H1 (cell line): ENCODE results near the gene MCM5. TPM values are rescaled to one million over a fixed set of nuclear protein-coding genes. Genes with fewer than 3 reads are reported as not detected.
A peak's percentile ranks its signal among the peaks of the same experiment; 100 is the strongest.

Source experiments
- ATF2 ChIP-seq: IDR thresholded peaks from 2 replicates; pipeline ENCODE4 v1.6.1; 2012; ENCODE audit warnings: low read length, inconsistent platforms
- BCL11A ChIP-seq, 2 experiments: IDR thresholded peaks; one replicate each; pipeline ENCODE4 v1.6.1; 2011; ENCODE audit warnings: low read depth in 2 of 2, low read length in 2 of 2, mild to moderate bottlenecking in 2 of 2
- CBX5 ChIP-seq: fragments of 300-800, 300-1000 bp; sonication (generic); IDR thresholded peaks from 2 replicates; pipeline ENCODE4 v1.7.1; 2016; ENCODE audit warnings: antibody characterized with exemption, low read length, low read depth
- CHD2 ChIP-seq: IDR thresholded peaks from 2 replicates; pipeline ENCODE4 v1.6.1; 2012; ENCODE audit warnings: low read length, improper control_type of control experiment
- EGR1 ChIP-seq: IDR thresholded peaks from 2 replicates; pipeline ENCODE4 v1.6.1; 2011; ENCODE audit warnings: low read depth, low read length, borderline replicate concordance
- HDAC2 ChIP-seq, 2 experiments: fragments of 300-600 bp in 1 of 2; sonication (generic) in 1 of 2; IDR thresholded peaks; 2 replicates each; pipeline ENCODE4 v1.6.1; 2011 to 2012; ENCODE audit warnings: low read depth in 2 of 2, low read length in 2 of 2, mild to moderate bottlenecking in 2 of 2, moderate library complexity in 2 of 2, borderline replicate concordance in 1 of 2, inconsistent platforms in 1 of 2
- JUND ChIP-seq: IDR thresholded peaks from 2 replicates; pipeline ENCODE4 v1.6.1; 2011; ENCODE audit warnings: mild to moderate bottlenecking, improper control_type of control experiment, low read length
- KDM4A ChIP-seq: IDR thresholded peaks from one replicate; pipeline ENCODE4 v1.7.1; 2012; ENCODE audit warnings: low read depth, mild to moderate bottlenecking, moderate library complexity, low read length, inconsistent platforms; ENCODE audit not compliant: severe bottlenecking
- MAFK ChIP-seq: IDR thresholded peaks from 2 replicates; pipeline ENCODE4 v1.6.1; 2012; ENCODE audit warnings: low read depth, mild to moderate bottlenecking, improper control_type of control experiment, low read length
- MAX ChIP-seq: IDR thresholded peaks from 2 replicates; pipeline ENCODE4 v1.6.1; 2012; ENCODE audit warnings: inconsistent platforms
- NANOG ChIP-seq: IDR thresholded peaks from 2 replicates; pipeline ENCODE4 v1.6.1; 2011; ENCODE audit warnings: low read length, low read depth, mild to moderate bottlenecking, inconsistent platforms; ENCODE audit not compliant: insufficient read depth, poor library complexity, severe bottlenecking
- RAD21 ChIP-seq, 2 experiments: IDR thresholded peaks in 1 of 2; conservative IDR thresholded peaks in 1 of 2; 2 replicates each; pipeline ENCODE4 v1.6.1; 2011; ENCODE audit warnings: low read depth in 2 of 2, low read length in 2 of 2, improper control_type of control experiment in 1 of 2, inconsistent platforms in 1 of 2, mild to moderate bottlenecking in 1 of 2, moderate library complexity in 1 of 2
- RBBP5 ChIP-seq: IDR thresholded peaks from 2 replicates; pipeline ENCODE4 v1.7.1; 2012; ENCODE audit warnings: low read depth, mild to moderate bottlenecking, inconsistent platforms, low read length, moderate library complexity, borderline replicate concordance
- RNF2 ChIP-seq: fragments of 200-900, 300-1000 bp; sonication (generic); IDR thresholded peaks from 2 replicates; pipeline ENCODE4 v1.7.1; 2016; ENCODE audit warnings: borderline replicate concordance, low read depth, mild to moderate bottlenecking, antibody characterized with exemption, low read length; ENCODE audit not compliant: poor library complexity, severe bottlenecking; ENCODE audit errors: missing control alignments
- SAP30 ChIP-seq: fragments of 300-600 bp; sonication (generic); IDR thresholded peaks from 2 replicates; pipeline ENCODE4 v1.7.1; 2012; ENCODE audit warnings: low read length, moderate library complexity, mild to moderate bottlenecking, inconsistent platforms; ENCODE audit not compliant: insufficient read depth, insufficient replicate concordance
- SRF ChIP-seq: IDR thresholded peaks from 2 replicates; pipeline ENCODE4 v1.6.1; 2011; ENCODE audit warnings: mild to moderate bottlenecking, low read depth, low read length, moderate library complexity
- SUZ12 ChIP-seq: fragments of 200-600 bp; sonication (generic); IDR thresholded peaks from 2 replicates; pipeline ENCODE4 v1.6.1; 2012; ENCODE audit warnings: mild to moderate bottlenecking, inconsistent platforms, low read length, moderate library complexity, mixed read lengths
- TAF1 ChIP-seq: IDR thresholded peaks from 2 replicates; pipeline ENCODE4 v1.6.1; 2011; ENCODE audit warnings: mild to moderate bottlenecking, low read depth, low read length
- TCF12 ChIP-seq: IDR thresholded peaks from 2 replicates; pipeline ENCODE4 v1.6.1; 2011; ENCODE audit warnings: low read depth, mild to moderate bottlenecking, low read length
- TEAD4 ChIP-seq: IDR thresholded peaks from 2 replicates; pipeline ENCODE4 v1.6.1; 2012; ENCODE audit warnings: low read depth, low read length, inconsistent platforms, mixed read lengths
- USF2 ChIP-seq: IDR thresholded peaks from 2 replicates; pipeline ENCODE4 v1.6.1; 2011; ENCODE audit warnings: low read length, improper control_type of control experiment
- polyA plus RNA-seq, 7 experiments: library from polyadenylated mRNA; depleted of rRNA in 3 of 7; stranded (reverse) in 5 of 7; unstranded in 2 of 7; fragments of >200 nt in 5 of 7; fragments of 200-250 nt in 2 of 7; gene quantifications; 1 replicate in 5 of 7; 2 replicates in 1 of 7; 4 replicates in 1 of 7; pipeline versions ENCODE4 v1.2.1 to v1.2.3, GENCODE V29; 2011 to 2013; ENCODE audit warnings: missing spikeins in 2 of 7, mixed read lengths in 2 of 7
- total RNA-seq: library from RNA; stranded (reverse); fragmentation: NEBNext Ultra II Directional; extraction: Animal tissue kit (Norgen Biotek cat#: 25700); gene quantifications from 2 replicates; pipeline ENCODE4 v1.2.1, GENCODE V29; 2021

The MCM5 gene
- total and polyA plus RNA-seq, 2 of the 8 experiments (the other 6 are each of a cell fraction or from before 2014, with no cell fraction given) = 210 to 305 TPM

GRCh38 chr22:35470903-35471321, 71.0 kb downstream of the MCM5 start (continued):
- no peak for TF ChIP-seq MAX
- no peak for TF ChIP-seq NANOG
- TF ChIP-seq HDAC2 (IDR thresholded peaks at IDR 0.05; ENCODE audit: borderline replicate concordance in 1 of 2, low read depth in 2 of 2, low read length in 2 of 2) = 0 out of 4 replicates have a peak, but pooled peaks of 1 of the 2 experiments have one; percentile 74
- peak; percentile 51; the same call in 1 of the 2 replicates for TF ChIP-seq USF2
- TF ChIP-seq TEAD4 = no peak
- TF ChIP-seq SUZ12 = no peak
- TF ChIP-seq CHD2 = no peak
- TF ChIP-seq JUND = no peak
- TF ChIP-seq MAFK = no peak
- no peak for TF ChIP-seq EGR1
- 0 out of 4 replicates have a peak, but pooled peaks of 1 of the 2 experiments have one; percentile 20 for TF ChIP-seq RAD21 (IDR thresholded peaks at IDR 0.05 in 1 of 2, conservative IDR thresholded peaks at IDR 0.05 in 1 of 2; ENCODE audit: low read depth in 2 of 2, low read length in 2 of 2)
- TF ChIP-seq KDM4A = no peak
- no peak for TF ChIP-seq RBBP5
- TF ChIP-seq SRF = no peak
- no peak for TF ChIP-seq ATF2
- no peak for TF ChIP-seq TAF1
- TF ChIP-seq TCF12 = no peak
- no peak for TF ChIP-seq RNF2
- no peak for TF ChIP-seq SAP30
- TF ChIP-seq BCL11A (IDR thresholded peaks at IDR 0.05; ENCODE audit: low read depth in 2 of 2, low read length in 2 of 2) = no peak
- TF ChIP-seq CBX5 = no peak
